ENCODE data around the gene AK3.

GRCh38 chr9:4686112-4686511 lies 54.9 kb downstream of the AK3 start:
- TF ChIP-seq EZH2phosphoT487 (IDR thresholded peaks at IDR 0.05; ENCODE audit: insufficient read depth, low read depth) (no peak), EZH2 (IDR thresholded peaks at IDR 0.05; ENCODE audit: insufficient read depth, poor library complexity, severe bottlenecking) (no peak)
